Endothelial cell of umbilical vein (primary cell): ENCODE measurements around the gene ZNF776.

Experiments
- CTCF ChIP-seq, 2 donors: IDR thresholded peaks; 1 replicate in 1 of 2; 2 replicates in 1 of 2; pipeline ENCODE4 v1.5.1; 2011; ENCODE audit warnings: low read length in 2 of 2, mild to moderate bottlenecking in 2 of 2, moderate library complexity in 2 of 2, control low read depth in 1 of 2, inconsistent platforms in 1 of 2, low read depth in 1 of 2; ENCODE audit not compliant: insufficient read depth in 1 of 2; ENCODE audit errors: extremely low read depth in 1 of 2
- EZH2 ChIP-seq: IDR thresholded peaks from 2 replicates; pipeline ENCODE4 v1.6.1; 2012; ENCODE audit warnings: borderline replicate concordance, low read depth, mild to moderate bottlenecking, moderate library complexity, low read length, inconsistent platforms; ENCODE audit not compliant: severe bottlenecking
- JUN ChIP-seq: IDR thresholded peaks from 2 replicates; pipeline ENCODE4 v1.6.1; 2011; ENCODE audit warnings: borderline replicate concordance, low read depth; ENCODE audit not compliant: insufficient read length, insufficient read depth
- MAX ChIP-seq: IDR thresholded peaks from 2 replicates; pipeline ENCODE4 v1.6.1; 2011; ENCODE audit not compliant: insufficient read depth, insufficient read length
- POLR2A ChIP-seq: IDR thresholded peaks from 2 replicates; pipeline ENCODE4 v1.6.1; 2012; ENCODE audit warnings: low read depth, mild to moderate bottlenecking, control low read depth, low read length
- POLR2AphosphoS5 ChIP-seq: IDR thresholded peaks from 2 replicates; pipeline ENCODE4 v1.6.1; 2012; ENCODE audit warnings: low read depth, mild to moderate bottlenecking, control low read depth, low read length, moderate library complexity; ENCODE audit not compliant: insufficient read depth

GRCh38 chr19:57786286-57786685, 39.7 kb downstream of the ZNF776 start:
- TF ChIP-seq CTCF (IDR thresholded peaks at IDR 0.05; ENCODE audit: extremely low read depth in 1 of 2, insufficient read depth in 1 of 2, low read depth in 1 of 2, low read length in 2 of 2) (no peak), POLR2AphosphoS5 (no peak), POLR2A (no peak), EZH2 (no peak), JUN (no peak), MAX (no peak)
